OCI-LY7 (cell line): Measurements from ENCODE around the gene ENOX2. TPM values are rescaled to one million over a fixed set of nuclear protein-coding genes. Genes with fewer than 3 reads are reported as not detected.
"Not testable (repeated sequence)": the region's sequence is repeated elsewhere in the genome, so short reads cannot be mapped to it uniquely, and the experiment has no call there.

Experiments used
- BruUV-seq: library from RNA; stranded (reverse); fragments of 400-500 nt; replicated peaks from 2 replicates; lab custom pipeline; 2021; lab: Mats Ljungman, UMichigan
- CTCF ChIA-PET: fragments of 300-600 bp; sonication (Branson Sonifier 250); formaldehyde crosslinking; loops from one replicate; lab custom pipeline; 2022; ENCODE audit warnings: antibody characterized with exemption; ENCODE audit not compliant: unreplicated experiment; lab: Charles Lee
- POLR2A ChIA-PET: fragments of 300-600 bp; sonication (Branson Sonifier 250); formaldehyde crosslinking; loops from one replicate; lab custom pipeline; 2022; ENCODE audit warnings: antibody characterized with exemption; lab: Charles Lee
- DNase-seq: peaks from one replicate; pipeline ENCODE4 v3.0.0-alpha.2; 2015; ENCODE audit warnings: low spot score
- H2AFZ ChIP-seq: fragments of 200-600 bp; sonication (generic), shearing (Covaris generic); 2 replicates; pipeline ENCODE4 v1.6.1; 2014; ENCODE audit warnings: mild to moderate bottlenecking, antibody characterized with exemption, low read length, moderate library complexity
- H3K27ac ChIP-seq: fragments of 200-600 bp; sonication (generic); 2 replicates; pipeline ENCODE4 v1.5.1; 2014; ENCODE audit warnings: mixed run types, low read depth, mild to moderate bottlenecking, moderate library complexity, low read length, inconsistent platforms; ENCODE audit not compliant: poor library complexity, severe bottlenecking
- H3K36me3 ChIP-seq: fragments of 200-600 bp; sonication (generic); 2 replicates; pipeline ENCODE4 v1.6.1; 2014; ENCODE audit warnings: mild to moderate bottlenecking, antibody characterized with exemption, low read length, moderate library complexity, mixed read lengths; ENCODE audit not compliant: insufficient read depth
- H3K4me1 ChIP-seq: fragments of 200-600 bp; sonication (generic); 2 replicates; pipeline ENCODE4 v1.5.1; 2014; ENCODE audit warnings: mild to moderate bottlenecking, low read length; ENCODE audit not compliant: insufficient read depth, poor library complexity, severe bottlenecking
- H3K4me2 ChIP-seq: fragments of 200-600 bp; sonication (generic); 2 replicates; pipeline ENCODE4 v1.6.1; 2014; ENCODE audit warnings: mild to moderate bottlenecking, low read length
- H3K4me3 ChIP-seq: fragments of 200-600 bp; sonication (generic); 2 replicates; pipeline ENCODE4 v1.5.1; 2014; ENCODE audit warnings: mild to moderate bottlenecking, low read depth, low read length; ENCODE audit not compliant: poor library complexity, severe bottlenecking
- H3K79me2 ChIP-seq: fragments of 200-600 bp; sonication (generic); 2 replicates; pipeline ENCODE4 v1.6.1; 2016; ENCODE audit warnings: low read depth, mild to moderate bottlenecking, low read length, moderate library complexity, mixed read lengths; ENCODE audit not compliant: insufficient read depth
- H3K9me2 ChIP-seq: fragments of 200-600 bp; sonication (generic); 2 replicates; pipeline ENCODE4 v1.6.1; 2016; ENCODE audit warnings: mild to moderate bottlenecking, low read length, mixed read lengths; ENCODE audit not compliant: insufficient read depth
- H3K9me3 ChIP-seq: fragments of 200-600 bp; sonication (generic); 2 replicates; pipeline ENCODE4 v1.6.1; 2014; ENCODE audit warnings: mild to moderate bottlenecking, mixed run types, low read length, mixed read lengths
- H4K20me1 ChIP-seq: fragments of 200-600 bp; sonication (generic); 2 replicates; pipeline ENCODE4 v1.6.1; 2014; ENCODE audit warnings: mild to moderate bottlenecking, antibody characterized with exemption, low read length, moderate library complexity, mixed read lengths; ENCODE audit not compliant: insufficient read depth
- EZH2phosphoT487 ChIP-seq: fragments of 200-600 bp; sonication (generic); IDR thresholded peaks from 2 replicates; pipeline ENCODE4 v1.6.1; 2018; ENCODE audit warnings: low read depth, borderline replicate concordance, mild to moderate bottlenecking, mixed run types, antibody characterized with exemption, low read length, moderate library complexity, mixed read lengths
- intact Hi-C: fragments of 100-400 bp; cut with micrococcal nuclease; formaldehyde crosslinking; loops from one replicate; pipeline ENCODE4 v1.10.0; 2022; ENCODE audit not compliant: unreplicated experiment
- total RNA-seq, 2 experiments: library from RNA; depleted of rRNA in 1 of 2; stranded (reverse); fragments of >200 nt in 1 of 2; shearing (Covaris generic) in 1 of 2; gene quantifications; 2 replicates each; pipeline ENCODE4 v1.2.3, GENCODE V29; 2014 to 2022
- TF ChIP-seq, protein P1 (sequence below): fragments of 200-600 bp; sonication (generic); conservative IDR thresholded peaks from 2 replicates; pipeline ENCODE4 v1.5.1; 2014; ENCODE audit warnings: mild to moderate bottlenecking, antibody characterized with exemption, low read length, moderate library complexity, mixed read lengths

The ENOX2 gene
- total RNA-seq, 2 experiments from 2014 or later = 5.0 to 11.9 TPM

DNA sequence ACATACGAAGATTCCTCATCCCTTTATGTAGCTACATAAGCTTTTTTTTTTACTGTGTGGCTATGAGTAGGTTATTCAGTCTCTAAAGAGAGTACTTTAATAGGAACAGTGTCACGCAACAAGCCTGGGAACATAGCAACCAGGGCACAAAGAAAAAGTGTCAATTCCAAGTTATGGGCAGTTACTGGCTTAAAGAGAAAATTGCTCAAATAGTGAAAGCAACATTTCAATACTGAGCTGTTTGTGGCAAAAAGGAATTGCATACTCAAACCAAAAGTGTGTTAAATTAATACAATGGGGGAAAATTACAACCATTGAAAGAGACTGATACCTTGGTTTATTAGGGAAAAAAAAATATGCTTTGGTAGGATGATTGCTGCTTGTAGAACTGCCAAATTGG lies 41.2 kb upstream of the ENOX2 start:
- Histone ChIP-seq H4K20me1 (no peaks in the 10 kb centered on the region), H3K4me1 (no peaks in the 10 kb centered on the region), H3K36me3 (no peaks in the 10 kb centered on the region), H3K79me2 (no peaks in the 10 kb centered on the region), H3K9me3 (no peaks in the 10 kb centered on the region), H3K27ac (no peak overlapping the region), H3K4me2 (no peak overlapping the region), H2AFZ (no peak overlapping the region), H3K4me3 (no peak overlapping the region), H3K9me2 (no peaks in the 10 kb centered on the region)
- TF ChIP-seq, protein P1, sequence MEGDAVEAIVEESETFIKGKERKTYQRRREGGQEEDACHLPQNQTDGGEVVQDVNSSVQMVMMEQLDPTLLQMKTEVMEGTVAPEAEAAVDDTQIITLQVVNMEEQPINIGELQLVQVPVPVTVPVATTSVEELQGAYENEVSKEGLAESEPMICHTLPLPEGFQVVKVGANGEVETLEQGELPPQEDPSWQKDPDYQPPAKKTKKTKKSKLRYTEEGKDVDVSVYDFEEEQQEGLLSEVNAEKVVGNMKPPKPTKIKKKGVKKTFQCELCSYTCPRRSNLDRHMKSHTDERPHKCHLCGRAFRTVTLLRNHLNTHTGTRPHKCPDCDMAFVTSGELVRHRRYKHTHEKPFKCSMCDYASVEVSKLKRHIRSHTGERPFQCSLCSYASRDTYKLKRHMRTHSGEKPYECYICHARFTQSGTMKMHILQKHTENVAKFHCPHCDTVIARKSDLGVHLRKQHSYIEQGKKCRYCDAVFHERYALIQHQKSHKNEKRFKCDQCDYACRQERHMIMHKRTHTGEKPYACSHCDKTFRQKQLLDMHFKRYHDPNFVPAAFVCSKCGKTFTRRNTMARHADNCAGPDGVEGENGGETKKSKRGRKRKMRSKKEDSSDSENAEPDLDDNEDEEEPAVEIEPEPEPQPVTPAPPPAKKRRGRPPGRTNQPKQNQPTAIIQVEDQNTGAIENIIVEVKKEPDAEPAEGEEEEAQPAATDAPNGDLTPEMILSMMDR = no peak
- no peak for TF ChIP-seq EZH2phosphoT487
- ChIA-PET POLR2A (interaction anchor here (0.7 kb wide), 1 partner anchor 1776 kb away, joined by 3 read pairs; no protein-coding TSS in a partner anchor), CTCF (no interaction called here)
- no TSS peak for BruUV-seq
- DNase-seq = no peak
- intact Hi-C loops = no loop called here

DNA sequence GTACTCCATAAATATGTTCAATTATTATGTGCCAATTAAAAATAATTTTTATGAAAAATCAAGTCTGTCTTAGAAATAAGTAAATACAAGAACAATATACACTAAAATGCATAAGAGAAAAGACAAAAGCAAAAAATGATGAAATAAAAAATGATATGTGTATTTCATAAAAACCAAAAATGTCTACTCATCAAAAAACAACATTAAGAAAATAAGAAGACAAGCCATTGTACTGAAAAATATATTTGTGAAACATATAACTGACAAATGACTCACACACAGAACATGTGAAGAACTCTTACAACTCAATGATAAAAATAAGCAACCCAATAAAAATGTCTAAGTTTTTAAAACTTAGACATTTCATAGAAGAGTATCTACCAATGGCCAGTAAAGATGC lies 34.1 kb upstream of the ENOX2 start:
- Histone ChIP-seq H3K36me3 (no peaks in the 10 kb centered on the region), H3K9me3 (no peaks in the 10 kb centered on the region), H3K4me3 (no peak overlapping the region), H3K27ac (no peak overlapping the region), H2AFZ (no peak overlapping the region), H3K9me2 (no peaks in the 10 kb centered on the region), H3K79me2 (no peaks in the 10 kb centered on the region), H3K4me2 (no peak overlapping the region), H4K20me1 (no peaks in the 10 kb centered on the region), H3K4me1 (no peaks in the 10 kb centered on the region)
- no peak for TF ChIP-seq EZH2phosphoT487
- TF ChIP-seq, protein P1 = no peak
- BruUV-seq = no TSS peak
- intact Hi-C loops = no loop called here
- ChIA-PET POLR2A (no interaction called here), CTCF (no interaction called here)
- DNase-seq = no peak

DNA sequence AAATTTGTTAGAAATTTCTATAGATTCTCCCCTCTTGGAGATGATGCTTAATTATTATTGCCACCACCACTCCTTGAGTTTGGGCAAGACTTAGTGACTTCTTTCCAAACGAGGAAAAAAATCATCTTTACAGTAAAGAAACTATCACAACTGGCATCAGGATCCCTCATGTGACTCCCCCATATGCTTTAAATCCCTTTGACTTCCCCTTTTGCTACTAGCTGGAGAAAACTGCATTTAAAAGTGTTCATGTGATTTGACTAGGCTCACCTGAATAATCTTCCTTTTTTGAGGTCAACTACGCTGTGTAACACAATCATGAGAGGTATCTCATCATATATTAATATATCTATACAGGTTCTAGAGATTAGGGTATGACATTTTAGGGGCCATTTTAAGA lies 30.3 kb upstream of the ENOX2 start:
- no peaks in the 10 kb centered on the region for H3K79me2 ChIP-seq
- H3K4me1 ChIP-seq = no peaks in the 10 kb centered on the region
- POLR2A ChIA-PET = no interaction called here
- H3K9me2 ChIP-seq = no peaks in the 10 kb centered on the region
- CTCF ChIA-PET = no interaction called here
- no peaks in the 10 kb centered on the region for H3K9me3 ChIP-seq
- no peak overlapping the region for H3K27ac ChIP-seq
- H3K36me3 ChIP-seq = no peaks in the 10 kb centered on the region
- no peak overlapping the region for H3K4me2 ChIP-seq
- BruUV-seq = no TSS peak
- H4K20me1 ChIP-seq = no peaks in the 10 kb centered on the region
- DNase-seq = no peak
- no peak overlapping the region for H2AFZ ChIP-seq
- no peak overlapping the region for H3K4me3 ChIP-seq
- intact Hi-C loops = no loop called here
- TF ChIP-seq, protein P1 = no peak
- TF ChIP-seq EZH2phosphoT487 = no peak

DNA sequence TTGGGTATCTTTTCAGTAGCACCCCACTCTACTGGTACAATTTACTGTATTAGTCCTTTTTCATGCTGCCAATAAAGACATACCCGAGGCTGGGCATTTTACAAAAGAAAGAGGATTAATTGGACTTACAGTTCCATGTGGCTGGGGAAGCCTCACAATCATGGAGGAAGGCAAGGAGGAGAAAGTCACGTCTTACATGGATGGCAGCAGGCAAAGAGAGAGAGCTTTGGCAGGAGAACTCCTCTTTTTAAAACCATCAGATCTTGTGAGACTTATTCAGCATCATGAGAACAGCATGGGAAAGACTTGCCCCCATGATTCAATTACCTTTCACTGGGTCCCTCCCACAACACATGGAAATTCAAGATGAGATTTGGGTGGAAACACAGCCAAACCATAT lies 17.4 kb upstream of the ENOX2 start:
- H3K27ac ChIP-seq, H3K4me1 ChIP-seq, H3K36me3 ChIP-seq, H4K20me1 ChIP-seq, DNase-seq, CTCF ChIA-PET, H3K4me3 ChIP-seq, H3K9me3 ChIP-seq, H3K9me2 ChIP-seq, intact Hi-C loops, POLR2A ChIA-PET, H3K4me2 ChIP-seq, H2AFZ ChIP-seq, H3K79me2 ChIP-seq, BruUV-seq: not testable (repeated sequence)

DNA sequence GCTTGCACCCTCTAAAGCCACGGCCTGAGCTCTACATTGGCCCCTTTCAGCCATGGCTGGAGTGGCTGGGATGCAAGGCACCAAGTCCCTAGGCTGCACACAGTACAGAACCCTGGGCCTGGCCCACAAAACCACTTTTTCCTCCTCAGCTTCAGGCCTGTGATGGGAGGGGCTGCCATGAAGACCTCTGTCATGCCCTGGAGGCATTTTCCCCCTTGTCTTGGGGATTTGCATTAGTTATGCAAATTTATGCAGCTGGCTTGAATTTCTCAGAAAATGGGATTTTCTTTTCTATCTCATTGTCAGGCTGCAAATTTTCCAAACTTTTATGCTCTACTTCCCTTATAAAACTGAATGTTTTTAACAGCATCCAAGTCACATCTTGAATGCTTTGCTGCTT lies 16.7 kb upstream of the ENOX2 start:
- intact Hi-C loops = loop anchor here (5.0 to 10.0 kb wide), 2 partner anchors 335 to 527 kb away; no protein-coding TSS in a partner anchor
- DNase-seq, CTCF ChIA-PET: not testable (repeated sequence)

More for the DNA sequence above, 16.7 kb upstream of the ENOX2 start:
- H3K4me3 ChIP-seq, H3K4me1 ChIP-seq, H3K36me3 ChIP-seq, H3K4me2 ChIP-seq, H2AFZ ChIP-seq, H3K9me2 ChIP-seq, H4K20me1 ChIP-seq, H3K79me2 ChIP-seq, H3K9me3 ChIP-seq, H3K27ac ChIP-seq, BruUV-seq, POLR2A ChIA-PET: not testable (repeated sequence)
